ENCODE results near the gene VCL.

Gene VCL

GRCh38 chr10:73965890-73966768 is 31.8 kb upstream of the VCL start:
- POLR2A ChIA-PET: interaction anchor here (0.6 kb wide), 1 partner anchor 9 kb away, joined by 3 read pairs; no protein-coding TSS in a partner anchor
- CTCF ChIA-PET: interaction anchor here (1.0 to 1.2 kb wide), 2 partner anchors 10 to 25 kb away, joined by 4 read pairs; no protein-coding TSS in a partner anchor
- peaks cover 0 to 11% (median 8%) of the 10 kb centered on the region in 4 experiments for H3K4me1 ChIP-seq (ENCODE audit: control extremely low read depth in 1 of 4, control insufficient read depth in 4 of 4, insufficient read depth in 4 of 4, low read length in 3 of 4)
- H3K27me3 ChIP-seq (replicated peaks in 2 of 5; ENCODE audit: control insufficient read depth in 4 of 5, insufficient read depth in 5 of 5, low read length in 4 of 5): no peaks in the 10 kb centered on the region
- WGBS (ENCODE audit: insufficient coverage): 98% methylated on average over 7 of the region's 16 CpGs
- H3K9me3 ChIP-seq (ENCODE audit: control extremely low read depth in 1 of 5, control insufficient read depth in 4 of 5, insufficient read depth in 2 of 5, low read depth in 1 of 5, low read length in 4 of 5): no peaks in the 10 kb centered on the region
- H3K27ac ChIP-seq (ENCODE audit: insufficient read depth in 1 of 2, low read depth in 1 of 2, low read length in 2 of 2, poor library complexity in 1 of 2, severe bottlenecking in 2 of 2): no peak overlapping the region
- H3K4me3 ChIP-seq (ENCODE audit: control insufficient read depth in 1 of 7, extremely low read depth in 1 of 7, insufficient read depth in 4 of 7, low read depth in 2 of 7, low read length in 6 of 7): no peak overlapping the region
- H3K36me3 ChIP-seq (ENCODE audit: control insufficient read depth in 4 of 4, insufficient read depth in 4 of 4, low read length in 3 of 4): no peaks in the 10 kb centered on the region
- no peak for DNase-seq

GRCh38 chr10:73967022-73967429 is 30.9 kb upstream of the VCL start:
- DNase-seq: no peak
- Histone ChIP-seq H3K36me3 (ENCODE audit: control insufficient read depth in 4 of 4, insufficient read depth in 4 of 4, low read length in 3 of 4) (no peaks in the 10 kb centered on the region), H3K4me3 (ENCODE audit: control insufficient read depth in 1 of 7, extremely low read depth in 1 of 7, insufficient read depth in 4 of 7, low read depth in 2 of 7, low read length in 6 of 7) (no peak overlapping the region), H3K27me3 (replicated peaks in 2 of 5; ENCODE audit: control insufficient read depth in 4 of 5, insufficient read depth in 5 of 5, low read length in 4 of 5) (no peaks in the 10 kb centered on the region), H3K4me1 (ENCODE audit: control extremely low read depth in 1 of 4, control insufficient read depth in 4 of 4, insufficient read depth in 4 of 4, low read length in 3 of 4) (peaks cover 0 to 11% (median 8%) of the 10 kb centered on the region in 4 experiments), H3K9me3 (ENCODE audit: control extremely low read depth in 1 of 5, control insufficient read depth in 4 of 5, insufficient read depth in 2 of 5, low read depth in 1 of 5, low read length in 4 of 5) (no peaks in the 10 kb centered on the region), H3K27ac (ENCODE audit: insufficient read depth in 1 of 2, low read depth in 1 of 2, low read length in 2 of 2, poor library complexity in 1 of 2, severe bottlenecking in 2 of 2) (no peak overlapping the region)
- WGBS (ENCODE audit: insufficient coverage): 100% methylated on average over 1 of the region's 4 CpGs
- ChIA-PET POLR2A (no interaction called here), CTCF (interaction anchor here (0.6 to 2.0 kb wide), 6 partner anchors 8 to 76 kb away, joined by 3 to 9 read pairs (median 4); no protein-coding TSS in a partner anchor)

GRCh38 chr10:73967544-73967943 is 30.4 kb upstream of the VCL start:
- H3K36me3 ChIP-seq (ENCODE audit: control insufficient read depth in 4 of 4, insufficient read depth in 4 of 4, low read length in 3 of 4): no peaks in the 10 kb centered on the region
- POLR2A ChIA-PET: interaction anchor here (0.6 to 0.7 kb wide), 2 partner anchors 11 to 68 kb away, joined by 3 read pairs; no protein-coding TSS in a partner anchor

GRCh38 chr10:73968098-73968521 is 29.8 kb upstream of the VCL start:
- 49% methylated on average over 5 of the region's 6 CpGs for WGBS (ENCODE audit: insufficient coverage)
- ChIA-PET POLR2A (interaction anchor here (0.6 to 0.7 kb wide), 2 partner anchors 11 to 67 kb away, joined by 3 read pairs; no protein-coding TSS in a partner anchor), CTCF (interaction anchor here (0.9 to 2.0 kb wide), 6 partner anchors 9 to 82 kb away, joined by 3 to 9 read pairs (median 4); no protein-coding TSS in a partner anchor)
- Histone ChIP-seq H3K36me3 (ENCODE audit: control insufficient read depth in 4 of 4, insufficient read depth in 4 of 4, low read length in 3 of 4) (no peaks in the 10 kb centered on the region), H3K4me1 (ENCODE audit: control extremely low read depth in 1 of 4, control insufficient read depth in 4 of 4, insufficient read depth in 4 of 4, low read length in 3 of 4) (peaks cover 0 to 11% (median 8%) of the 10 kb centered on the region in 4 experiments), H3K9me3 (ENCODE audit: control extremely low read depth in 1 of 5, control insufficient read depth in 4 of 5, insufficient read depth in 2 of 5, low read depth in 1 of 5, low read length in 4 of 5) (no peaks in the 10 kb centered on the region), H3K27ac (ENCODE audit: insufficient read depth in 1 of 2, low read depth in 1 of 2, low read length in 2 of 2, poor library complexity in 1 of 2, severe bottlenecking in 2 of 2) (no peak overlapping the region), H3K27me3 (replicated peaks in 2 of 5; ENCODE audit: control insufficient read depth in 4 of 5, insufficient read depth in 5 of 5, low read length in 4 of 5) (no peaks in the 10 kb centered on the region), H3K4me3 (ENCODE audit: control insufficient read depth in 1 of 7, extremely low read depth in 1 of 7, insufficient read depth in 4 of 7, low read depth in 2 of 7, low read length in 6 of 7) (no peak overlapping the region)
- DNase-seq: no peak

More at GRCh38 chr10:73967544-73967943, 30.4 kb upstream of the VCL start:
- 100% methylated on average over 5 of the region's 5 CpGs for WGBS (ENCODE audit: insufficient coverage)
- CTCF ChIA-PET: interaction anchor here (0.6 to 2.0 kb wide), 8 partner anchors 8 to 81 kb away, joined by 3 to 9 read pairs (median 4); no protein-coding TSS in a partner anchor
- DNase-seq: no peak
- Histone ChIP-seq H3K27me3 (replicated peaks in 2 of 5; ENCODE audit: control insufficient read depth in 4 of 5, insufficient read depth in 5 of 5, low read length in 4 of 5) (no peaks in the 10 kb centered on the region), H3K4me1 (ENCODE audit: control extremely low read depth in 1 of 4, control insufficient read depth in 4 of 4, insufficient read depth in 4 of 4, low read length in 3 of 4) (peaks cover 0 to 11% (median 8%) of the 10 kb centered on the region in 4 experiments), H3K9me3 (ENCODE audit: control extremely low read depth in 1 of 5, control insufficient read depth in 4 of 5, insufficient read depth in 2 of 5, low read depth in 1 of 5, low read length in 4 of 5) (no peaks in the 10 kb centered on the region), H3K27ac (ENCODE audit: insufficient read depth in 1 of 2, low read depth in 1 of 2, low read length in 2 of 2, poor library complexity in 1 of 2, severe bottlenecking in 2 of 2) (no peak overlapping the region), H3K4me3 (ENCODE audit: control insufficient read depth in 1 of 7, extremely low read depth in 1 of 7, insufficient read depth in 4 of 7, low read depth in 2 of 7, low read length in 6 of 7) (no peak overlapping the region)

- no peak overlapping the region for H3K27ac ChIP-seq (ENCODE audit: insufficient read depth in 1 of 2, low read depth in 1 of 2, low read length in 2 of 2, poor library complexity in 1 of 2, severe bottlenecking in 2 of 2)
- no peaks in the 10 kb centered on the region for H3K27me3 ChIP-seq (replicated peaks in 2 of 5; ENCODE audit: control insufficient read depth in 4 of 5, insufficient read depth in 5 of 5, low read length in 4 of 5)
- ChIA-PET POLR2A (no interaction called here), CTCF (no interaction called here)
- no peaks in the 10 kb centered on the region for H3K36me3 ChIP-seq (ENCODE audit: control insufficient read depth in 4 of 4, insufficient read depth in 4 of 4, low read length in 3 of 4)
- WGBS (ENCODE audit: insufficient coverage): 100% methylated on average over 1 of the region's 5 CpGs
- H3K9me3 ChIP-seq (ENCODE audit: control extremely low read depth in 1 of 5, control insufficient read depth in 4 of 5, insufficient read depth in 2 of 5, low read depth in 1 of 5, low read length in 4 of 5): no peaks in the 10 kb centered on the region
- peaks cover 0 to 14% (median 8%) of the 10 kb centered on the region in 4 experiments for H3K4me1 ChIP-seq (ENCODE audit: control extremely low read depth in 1 of 4, control insufficient read depth in 4 of 4, insufficient read depth in 4 of 4, low read length in 3 of 4)
- H3K4me3 ChIP-seq (ENCODE audit: control insufficient read depth in 1 of 7, extremely low read depth in 1 of 7, insufficient read depth in 4 of 7, low read depth in 2 of 7, low read length in 6 of 7): no peak overlapping the region
- no peak for DNase-seq
Measured at GRCh38 chr10:73969224-73969841, 28.6 kb upstream of the VCL start.

- CTCF ChIA-PET: no interaction called here
- POLR2A ChIA-PET: no interaction called here
- Histone ChIP-seq H3K27ac (ENCODE audit: insufficient read depth in 1 of 2, low read depth in 1 of 2, low read length in 2 of 2, poor library complexity in 1 of 2, severe bottlenecking in 2 of 2) (no peak overlapping the region), H3K4me1 (ENCODE audit: control extremely low read depth in 1 of 4, control insufficient read depth in 4 of 4, insufficient read depth in 4 of 4, low read length in 3 of 4) (peaks cover 3 to 16% (median 9%) of the 10 kb centered on the region in 4 experiments), H3K36me3 (ENCODE audit: control insufficient read depth in 4 of 4, insufficient read depth in 4 of 4, low read length in 3 of 4) (no peaks in the 10 kb centered on the region), H3K4me3 (ENCODE audit: control insufficient read depth in 1 of 7, extremely low read depth in 1 of 7, insufficient read depth in 4 of 7, low read depth in 2 of 7, low read length in 6 of 7) (no peak overlapping the region), H3K9me3 (ENCODE audit: control extremely low read depth in 1 of 5, control insufficient read depth in 4 of 5, insufficient read depth in 2 of 5, low read depth in 1 of 5, low read length in 4 of 5) (no peaks in the 10 kb centered on the region), H3K27me3 (replicated peaks in 2 of 5; ENCODE audit: control insufficient read depth in 4 of 5, insufficient read depth in 5 of 5, low read length in 4 of 5) (no peaks in the 10 kb centered on the region)
- WGBS (ENCODE audit: insufficient coverage): 100% methylated on average over 1 of the region's 2 CpGs
- no peak for DNase-seq
Measured at GRCh38 chr10:73970845-73971244, 27.1 kb upstream of the VCL start.
